C4-2B (cell line): ENCODE results near the gene KRT1.
"Not testable (repeated sequence)": the region's sequence is repeated elsewhere in the genome, so short reads cannot be mapped to it uniquely, and the experiment has no call there.

ENCODE experiments used
- H3K27ac ChIP-seq: fragments of 450-650 bp; 2 replicates; pipeline ENCODE4 v1.5.1; 2017
- ZFX ChIP-seq: fragments of 450-650 bp; IDR thresholded peaks from 2 replicates; pipeline ENCODE4 v1.6.1; 2017
- TF ChIP-seq, protein P1 (sequence below): fragments of 450-650 bp; conservative IDR thresholded peaks from 2 replicates; pipeline ENCODE4 v1.5.1; 2017; ENCODE audit warnings: mild to moderate bottlenecking

The KRT1 gene

DNA sequence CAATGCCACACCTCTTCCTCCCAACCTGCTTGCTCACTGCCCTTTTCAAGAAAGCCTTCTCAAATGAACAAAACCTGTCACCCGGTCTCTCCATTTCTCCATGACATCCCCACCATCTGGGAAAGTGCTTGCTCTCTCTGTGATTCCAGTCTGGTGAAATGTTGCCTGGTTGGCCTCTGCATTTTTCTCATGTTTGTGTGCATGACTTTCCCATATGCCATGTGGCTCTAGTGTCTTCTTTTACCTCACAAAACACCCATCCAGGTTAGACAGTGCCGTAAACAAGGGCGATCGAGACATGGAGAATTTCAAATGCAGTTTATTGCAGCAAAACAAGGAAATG, 5.8 kb downstream of the KRT1 start:
- no peak overlapping the region for H3K27ac ChIP-seq
- TF ChIP-seq, protein P1, sequence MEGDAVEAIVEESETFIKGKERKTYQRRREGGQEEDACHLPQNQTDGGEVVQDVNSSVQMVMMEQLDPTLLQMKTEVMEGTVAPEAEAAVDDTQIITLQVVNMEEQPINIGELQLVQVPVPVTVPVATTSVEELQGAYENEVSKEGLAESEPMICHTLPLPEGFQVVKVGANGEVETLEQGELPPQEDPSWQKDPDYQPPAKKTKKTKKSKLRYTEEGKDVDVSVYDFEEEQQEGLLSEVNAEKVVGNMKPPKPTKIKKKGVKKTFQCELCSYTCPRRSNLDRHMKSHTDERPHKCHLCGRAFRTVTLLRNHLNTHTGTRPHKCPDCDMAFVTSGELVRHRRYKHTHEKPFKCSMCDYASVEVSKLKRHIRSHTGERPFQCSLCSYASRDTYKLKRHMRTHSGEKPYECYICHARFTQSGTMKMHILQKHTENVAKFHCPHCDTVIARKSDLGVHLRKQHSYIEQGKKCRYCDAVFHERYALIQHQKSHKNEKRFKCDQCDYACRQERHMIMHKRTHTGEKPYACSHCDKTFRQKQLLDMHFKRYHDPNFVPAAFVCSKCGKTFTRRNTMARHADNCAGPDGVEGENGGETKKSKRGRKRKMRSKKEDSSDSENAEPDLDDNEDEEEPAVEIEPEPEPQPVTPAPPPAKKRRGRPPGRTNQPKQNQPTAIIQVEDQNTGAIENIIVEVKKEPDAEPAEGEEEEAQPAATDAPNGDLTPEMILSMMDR, result no peak
- TF ChIP-seq ZFX, result no peak

DNA sequence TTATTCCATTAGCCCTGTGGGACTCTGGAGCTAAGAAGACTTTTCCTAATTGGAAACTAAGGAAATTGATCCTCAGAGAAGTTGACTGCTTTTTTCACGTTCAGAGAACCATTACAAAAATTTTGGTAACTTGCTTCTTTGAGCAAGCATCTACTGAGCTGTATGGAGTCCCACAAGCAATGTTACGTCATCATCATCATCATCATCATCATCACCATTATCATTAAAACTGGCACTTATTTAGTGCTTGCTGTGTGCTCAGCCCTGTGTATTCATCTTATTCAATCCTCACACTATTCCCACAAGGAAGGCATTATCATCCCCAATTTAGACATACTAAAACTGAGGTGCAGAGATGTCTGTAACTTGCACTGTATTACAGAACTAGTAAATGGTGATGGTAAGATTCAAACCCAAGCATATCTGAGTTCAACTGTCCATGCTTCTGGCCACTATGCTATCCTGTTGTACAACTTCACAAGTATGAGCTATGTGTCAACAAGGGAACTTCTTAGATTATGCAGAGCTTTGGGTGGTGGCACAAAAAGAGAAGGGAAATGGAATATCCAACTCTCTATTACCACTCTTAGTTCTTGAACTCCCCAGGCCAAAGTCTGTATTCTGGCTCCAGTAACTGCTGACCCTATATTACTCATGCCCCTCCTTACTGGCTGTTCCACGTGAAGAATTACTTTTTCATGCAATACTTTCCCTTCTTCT, 6.3 kb downstream of the KRT1 start:
- TF ChIP-seq ZFX, result no peak
- TF ChIP-seq, protein P1, result no peak
- no peak overlapping the region for H3K27ac ChIP-seq

DNA sequence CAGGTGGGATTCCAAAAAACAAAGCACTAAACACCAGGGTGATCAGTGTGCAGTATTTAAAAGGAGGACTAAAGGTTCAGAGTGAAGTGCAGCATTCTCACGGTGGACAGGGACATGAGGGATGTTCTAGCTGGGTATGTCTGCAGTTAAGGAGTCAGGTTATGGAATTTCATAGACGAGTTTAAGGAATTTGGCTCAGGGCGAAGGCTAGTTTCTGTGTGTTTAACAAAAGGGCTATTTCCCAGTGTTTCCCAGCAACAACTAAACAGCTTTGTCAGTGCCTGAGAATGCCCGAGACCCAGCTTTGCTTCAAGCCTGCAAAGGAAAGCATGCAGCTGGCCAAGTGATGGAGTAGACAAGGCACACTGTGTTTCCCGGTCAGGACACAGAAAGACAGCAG, 7.0 kb downstream of the KRT1 start:
- TF ChIP-seq, protein P1, result no peak
- TF ChIP-seq ZFX, result no peak
- H3K27ac ChIP-seq, result no peak overlapping the region

DNA sequence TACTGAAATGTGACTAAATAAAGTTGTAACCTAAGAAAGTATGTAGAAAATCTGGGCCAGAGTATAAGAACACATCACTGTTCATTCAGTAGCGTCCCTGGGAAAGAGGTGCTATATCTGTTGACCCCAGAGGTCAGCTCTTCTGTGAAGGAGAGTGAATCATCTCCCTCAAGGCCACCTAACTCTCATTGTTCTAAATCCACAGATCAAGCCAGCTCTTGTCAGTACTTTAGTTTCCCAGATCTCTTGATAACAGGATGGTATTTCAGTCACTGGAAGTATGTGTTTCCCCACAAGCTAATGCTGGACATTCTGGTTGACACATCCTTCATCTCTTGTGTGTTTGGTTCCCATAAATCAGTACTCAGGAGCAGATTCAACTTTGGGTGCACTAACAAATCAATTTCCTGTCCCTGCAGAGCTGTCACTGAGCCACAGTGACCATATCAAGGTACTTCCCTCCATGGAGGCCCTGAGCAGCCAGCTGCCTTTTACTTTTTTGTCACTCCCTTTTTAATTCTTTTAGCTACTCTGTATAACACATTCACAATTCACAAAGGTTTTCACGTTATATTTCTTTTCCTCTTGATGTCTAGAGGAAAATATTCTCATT, 7.8 kb downstream of the KRT1 start:
- H3K27ac ChIP-seq, result no peak overlapping the region
- no peak for TF ChIP-seq ZFX
- TF ChIP-seq, protein P1, result no peak

DNA sequence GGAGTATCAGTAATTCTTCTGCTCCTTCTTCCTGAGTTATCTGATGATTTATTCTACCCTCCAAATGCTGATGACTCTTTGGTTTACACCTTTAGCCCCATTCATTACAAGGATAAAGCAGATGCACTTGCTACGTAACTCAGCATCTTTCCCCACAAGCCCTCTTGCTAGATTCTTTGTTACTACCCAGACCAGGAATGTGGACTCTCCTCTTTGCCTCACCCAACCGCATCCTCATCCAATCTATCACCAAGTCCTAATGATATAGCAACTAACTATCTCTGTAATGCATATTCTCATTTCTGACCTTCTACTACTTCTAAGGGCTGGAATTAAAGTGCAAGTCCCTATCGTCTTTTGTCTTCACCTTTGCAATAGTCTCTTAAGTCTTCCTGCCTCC, 9.2 kb downstream of the KRT1 start:
- TF ChIP-seq, protein P1, result no peak
- no peak for TF ChIP-seq ZFX
- no peak overlapping the region for H3K27ac ChIP-seq

DNA sequence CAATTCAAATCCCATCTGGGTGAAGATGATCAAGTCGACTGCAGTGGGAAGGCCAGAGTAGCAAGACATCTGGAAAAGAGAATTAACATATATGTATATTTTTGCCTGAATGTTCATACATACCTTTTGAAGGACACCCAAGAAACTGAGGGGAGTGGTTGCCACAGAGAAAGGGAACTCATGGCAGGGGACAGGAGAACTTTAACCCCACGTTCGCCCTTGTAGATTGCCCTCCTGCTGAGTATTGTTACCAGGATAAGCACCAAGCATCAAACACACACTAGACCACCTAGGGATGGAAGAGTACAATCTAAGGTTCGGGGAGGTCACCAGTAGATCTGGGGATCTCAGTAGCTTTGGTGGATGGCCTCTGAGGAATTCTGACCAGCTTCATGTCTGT, 9.7 kb downstream of the KRT1 start:
- no peak overlapping the region for H3K27ac ChIP-seq
- TF ChIP-seq, protein P1, result no peak
- no peak for TF ChIP-seq ZFX

DNA sequence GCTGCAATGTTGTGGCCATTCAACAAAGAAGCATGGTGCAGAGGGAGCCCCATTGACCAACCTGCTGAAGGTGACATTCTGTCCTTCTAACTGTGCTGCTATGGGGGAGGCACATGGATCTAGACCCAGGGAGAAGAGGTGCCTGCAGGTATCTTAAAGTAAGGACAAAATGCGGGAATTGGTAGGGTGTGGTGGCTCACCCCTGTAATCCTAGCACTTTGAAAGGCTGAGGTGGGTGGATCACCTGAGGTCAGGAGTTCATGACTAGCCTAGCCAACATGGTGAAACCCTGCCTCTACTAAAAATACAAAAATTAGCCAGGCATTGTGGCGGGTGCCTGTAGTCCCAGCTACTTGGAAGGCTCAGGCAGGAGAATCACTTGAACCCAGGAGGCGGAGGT, 10.3 kb downstream of the KRT1 start:
- not testable (repeated sequence) for H3K27ac ChIP-seq

DNA sequence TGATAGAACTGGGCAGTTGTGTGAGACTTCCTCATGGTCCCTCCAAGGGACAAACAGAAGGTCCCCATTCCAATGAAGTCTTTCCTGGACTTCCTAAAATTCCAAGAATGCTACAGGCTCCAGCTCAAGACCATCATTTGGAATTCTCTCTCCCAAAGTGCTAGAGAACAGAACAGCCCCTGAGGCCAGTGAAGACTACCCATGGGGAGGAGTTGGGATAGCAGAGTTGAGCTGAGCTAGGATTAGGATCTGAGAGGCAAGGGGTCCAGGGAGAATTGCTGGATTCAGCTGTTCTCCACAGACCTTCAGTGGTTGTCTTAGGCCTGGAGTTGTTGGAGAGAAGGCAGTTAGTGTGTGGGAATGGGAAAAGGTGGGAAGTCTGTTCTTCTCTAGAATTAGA, 10.8 kb downstream of the KRT1 start:
- no peak overlapping the region for H3K27ac ChIP-seq
- TF ChIP-seq, protein P1, result no peak
- no peak for TF ChIP-seq ZFX
